ENCODE results near the gene ARL10.
A peak's percentile ranks its signal among the peaks of the same experiment; 100 is the strongest.

The ARL10 gene

DNA sequence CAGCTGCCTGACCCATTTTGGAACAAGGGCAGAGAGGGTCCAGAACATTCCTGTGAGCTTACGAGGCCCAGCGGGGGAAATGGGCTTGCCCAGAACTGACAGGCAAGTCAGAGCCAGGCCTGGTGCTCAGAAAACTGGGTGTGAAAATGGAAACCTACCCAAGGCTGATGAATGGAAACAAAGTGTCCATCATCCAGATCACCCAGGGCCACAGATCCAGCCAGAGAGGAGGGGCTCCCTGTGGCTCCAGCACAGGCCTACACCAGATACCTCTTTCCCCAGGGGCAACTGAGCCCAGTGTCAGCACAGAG lies 47.9 kb downstream of the ARL10 start:
- no peak for DNase-seq

DNA sequence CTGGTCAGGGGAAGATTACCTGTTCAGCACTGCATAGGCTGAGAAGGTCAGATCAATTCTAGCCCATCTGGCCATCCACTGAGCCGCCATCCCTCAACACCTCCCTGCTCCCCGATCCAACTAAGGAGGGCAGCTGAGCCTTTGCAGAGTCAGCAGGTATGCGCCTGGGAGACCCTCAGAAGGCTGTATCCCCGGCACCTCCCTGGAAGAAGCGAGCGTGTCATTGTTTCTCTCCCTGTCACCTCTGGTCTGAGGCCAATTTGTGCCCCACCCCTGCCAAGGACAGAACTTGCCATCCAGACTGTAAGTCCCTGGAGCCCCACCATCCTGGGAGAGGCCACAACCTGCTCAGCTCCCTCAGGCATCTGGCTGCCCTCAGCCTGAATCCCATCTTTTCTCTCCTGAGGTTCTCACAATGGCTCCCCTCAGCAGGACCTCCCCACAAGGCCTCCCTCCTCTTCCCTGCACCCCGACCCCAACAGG lies 48.5 kb downstream of the ARL10 start:
- no peak for DNase-seq

DNA sequence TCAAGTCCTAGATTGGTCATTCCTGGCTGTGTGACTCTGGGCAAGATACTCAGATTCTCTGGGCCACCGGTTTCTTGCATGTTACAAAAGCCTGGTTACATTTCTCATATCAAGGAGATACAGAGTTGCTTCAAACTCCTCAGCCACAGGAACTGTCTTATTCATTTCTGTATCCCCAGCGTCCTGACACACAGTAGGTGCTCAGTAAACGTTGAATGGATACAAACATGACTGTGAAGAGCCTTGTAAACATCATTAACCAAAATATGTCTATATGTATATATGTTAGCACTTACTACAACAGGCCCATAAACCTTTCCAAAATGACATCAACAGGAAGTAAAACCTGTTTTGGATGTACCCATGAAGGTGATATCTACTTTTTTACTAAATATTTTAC lies 49.4 kb downstream of the ARL10 start:
- DNase-seq = no peak

DNA sequence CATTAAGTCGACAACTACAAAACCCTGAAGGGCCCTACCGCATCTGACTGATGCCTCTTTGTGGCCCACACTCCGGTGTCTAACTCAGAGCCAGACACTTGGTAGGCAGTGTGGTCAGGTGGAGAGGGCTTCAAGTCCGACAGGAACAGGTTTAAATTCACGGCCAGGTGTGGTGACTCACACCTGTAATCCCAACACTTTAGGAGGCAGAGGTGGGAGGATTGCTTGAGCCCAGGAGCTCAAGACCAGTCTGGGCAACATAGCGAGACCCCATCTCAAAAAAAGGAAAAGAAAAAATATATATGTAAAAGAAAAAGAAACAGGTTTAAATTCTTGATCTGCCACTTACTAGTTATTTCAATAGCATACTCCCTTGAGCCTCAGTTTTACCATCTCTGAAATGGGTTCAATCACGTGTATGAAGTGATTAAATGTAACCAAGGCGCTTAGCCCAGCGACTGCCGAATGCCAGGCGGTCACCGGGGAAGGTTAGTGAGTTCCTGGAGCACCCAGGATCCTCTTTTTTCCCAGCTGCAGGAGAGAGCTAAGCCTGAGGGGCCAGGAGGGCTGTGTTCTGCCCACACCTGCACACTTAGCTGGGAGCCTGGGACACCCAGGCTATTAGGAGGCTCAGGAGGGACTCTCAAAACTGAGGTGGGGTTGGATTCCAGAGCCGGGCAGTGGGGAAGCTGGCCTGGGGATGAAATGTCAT lies 50.1 kb downstream of the ARL10 start:
- DNase-seq = no peak

DNA sequence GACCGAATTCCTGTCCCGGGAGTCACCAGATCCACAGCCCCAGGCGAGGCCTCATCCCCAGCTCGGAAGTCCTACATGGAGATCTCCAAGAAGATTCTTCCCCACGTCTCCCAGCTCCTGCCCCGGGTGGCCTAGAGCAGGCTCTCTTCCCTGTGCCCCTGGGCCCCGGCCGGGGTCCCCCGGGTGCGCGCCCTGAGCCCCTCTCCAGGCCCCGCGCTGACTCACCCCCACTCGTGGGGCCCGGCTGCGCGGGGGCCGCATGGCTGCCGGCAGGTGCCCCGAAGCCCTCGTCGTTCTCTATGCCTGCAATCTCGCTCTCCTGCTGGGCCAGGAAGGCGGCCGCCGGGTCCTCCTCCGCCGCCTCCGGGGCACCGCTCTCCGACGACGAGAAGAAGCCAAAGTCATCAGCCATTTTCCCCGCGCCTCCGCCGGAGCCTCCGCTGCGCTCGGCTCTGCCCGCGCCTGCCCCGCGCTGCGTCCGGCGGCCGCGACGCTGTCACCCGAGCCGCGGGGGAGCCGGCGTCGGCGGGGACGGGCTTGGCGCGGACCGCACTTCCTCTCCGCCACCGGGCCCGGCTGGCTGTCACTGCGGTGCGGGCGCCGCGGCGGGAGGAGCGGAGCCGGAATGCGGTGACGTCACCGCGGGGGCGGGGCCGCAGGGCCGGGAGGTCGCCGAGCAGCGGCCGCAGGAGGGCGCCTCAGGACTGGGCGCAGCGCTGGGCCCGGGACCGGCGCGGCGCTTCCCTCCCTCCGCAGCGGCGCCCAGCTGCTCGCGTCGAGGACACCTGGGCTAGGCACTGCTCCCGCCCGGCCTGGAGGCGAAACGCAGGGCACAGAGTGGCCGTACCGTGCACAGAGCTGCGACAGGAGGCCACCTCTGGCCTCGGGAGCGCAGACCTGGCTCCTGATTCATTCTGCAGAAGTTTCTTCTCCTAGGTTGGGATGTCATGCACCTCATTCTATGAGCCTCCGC lies 51.0 kb downstream of the ARL10 start, which contains the start of gene CLTB:
TSS of gene CLTB (minus strand) at position 588 of the 973 bp plus-strand sequence. CDS start at position 412, 176 bp downstream.
- DNase-seq = peak; percentile 74

DNA sequence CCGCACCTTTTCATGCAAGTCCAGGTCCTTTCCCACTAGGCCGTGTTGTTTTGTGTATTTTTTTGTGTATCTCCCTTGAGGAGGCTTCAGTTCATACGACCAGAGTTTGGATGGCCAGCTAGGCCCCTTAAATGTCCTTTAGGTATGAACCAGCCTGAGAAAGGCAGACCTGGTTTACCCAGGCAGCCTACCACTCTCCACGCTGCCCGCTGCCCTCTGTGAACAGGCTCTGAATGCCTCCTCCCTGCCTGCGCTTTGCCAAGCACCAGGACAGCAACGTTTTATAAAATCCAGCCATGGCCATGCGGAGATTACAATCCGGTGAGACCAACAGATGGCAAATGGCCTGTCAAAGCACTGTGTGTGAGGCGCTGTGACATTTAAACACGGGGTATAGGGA lies 51.7 kb downstream of the ARL10 start:
- no peak for DNase-seq

DNA sequence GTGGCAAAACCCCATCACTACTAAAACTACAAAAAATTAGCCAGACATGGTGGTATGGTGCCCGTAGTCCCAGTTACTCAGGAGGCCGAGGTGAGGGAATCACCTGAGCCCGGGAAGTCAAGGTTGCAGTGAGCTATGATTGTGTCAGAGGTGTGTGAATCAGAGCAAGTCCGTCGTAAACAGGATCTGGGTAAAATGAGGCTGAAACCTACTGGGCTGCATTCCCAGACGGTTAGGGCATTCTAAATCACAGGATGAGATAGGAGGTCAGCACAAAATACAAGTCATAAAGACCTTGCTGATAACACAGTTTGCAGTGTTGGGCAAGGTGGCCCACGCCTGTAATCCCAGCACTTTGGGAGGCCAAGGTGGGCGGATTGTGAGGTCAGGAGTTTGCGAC lies 53.0 kb downstream of the ARL10 start:
- DNase-seq = no peak

DNA sequence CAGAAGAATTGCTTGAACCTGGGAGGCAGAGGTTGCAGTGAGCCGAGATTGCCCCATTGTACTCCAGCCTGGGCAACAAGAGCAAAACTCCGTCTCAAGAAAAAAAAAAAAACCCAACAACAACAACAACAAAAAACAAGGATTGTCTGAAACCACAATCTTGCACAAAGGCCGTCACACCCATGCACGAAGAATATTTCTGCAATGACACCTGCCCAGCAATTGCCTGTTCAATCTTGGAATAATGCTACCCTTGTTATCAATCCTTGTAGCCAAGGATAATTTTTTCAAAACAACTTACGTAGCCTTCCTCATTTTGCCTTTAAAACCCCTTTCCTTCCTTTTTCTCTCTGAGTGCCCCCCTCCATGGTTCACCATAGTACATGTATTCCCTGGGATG lies 54.8 kb downstream of the ARL10 start:
- no peak for DNase-seq

DNA sequence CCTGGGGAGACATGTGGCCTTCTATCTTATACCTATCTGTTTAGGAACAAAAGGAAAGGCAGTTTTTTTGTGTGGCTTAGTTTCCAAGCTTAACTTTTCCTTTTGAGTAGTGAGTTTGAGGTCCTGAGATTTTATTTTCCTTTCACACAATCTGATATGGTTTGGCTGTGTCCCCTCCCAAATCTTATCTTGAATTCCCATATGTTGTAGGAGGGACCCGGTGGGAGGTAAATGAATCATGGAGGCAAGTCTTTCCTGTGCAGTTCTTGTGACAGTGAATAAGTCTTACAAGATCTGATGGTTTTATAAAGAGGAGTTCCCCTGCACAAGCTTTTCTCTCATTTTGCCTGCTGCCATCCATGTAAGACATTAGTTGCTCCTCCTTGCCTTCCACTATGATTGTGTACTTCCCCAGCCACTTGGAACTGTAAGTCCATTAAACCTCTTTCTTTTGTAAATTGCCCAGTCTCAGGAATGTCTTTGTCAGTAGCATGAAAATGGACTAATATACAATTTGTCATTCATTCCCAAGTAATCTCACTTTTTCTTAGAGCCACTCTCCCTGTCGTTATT lies 55.8 kb downstream of the ARL10 start:
- DNase-seq = no peak

DNA sequence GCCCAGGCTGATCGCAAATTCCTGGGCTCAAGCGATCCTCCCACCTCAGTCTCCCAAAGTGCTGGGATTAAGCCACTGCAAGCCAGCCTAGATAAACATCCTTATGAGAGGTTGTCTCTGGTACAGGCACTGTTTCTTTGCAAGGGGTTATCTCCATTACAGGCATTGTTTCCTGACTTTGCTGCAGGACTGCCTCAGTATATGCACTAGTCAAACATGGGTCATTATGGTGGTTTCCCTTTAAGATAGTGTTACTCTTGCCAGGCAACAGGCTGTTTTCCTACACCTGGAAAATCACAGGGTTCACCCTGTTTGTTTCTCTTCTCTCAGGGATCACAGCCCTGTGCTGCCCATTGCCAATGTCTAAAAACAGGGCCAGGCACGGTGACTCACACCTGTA lies 58.9 kb downstream of the ARL10 start:
- DNase-seq = no peak

DNA sequence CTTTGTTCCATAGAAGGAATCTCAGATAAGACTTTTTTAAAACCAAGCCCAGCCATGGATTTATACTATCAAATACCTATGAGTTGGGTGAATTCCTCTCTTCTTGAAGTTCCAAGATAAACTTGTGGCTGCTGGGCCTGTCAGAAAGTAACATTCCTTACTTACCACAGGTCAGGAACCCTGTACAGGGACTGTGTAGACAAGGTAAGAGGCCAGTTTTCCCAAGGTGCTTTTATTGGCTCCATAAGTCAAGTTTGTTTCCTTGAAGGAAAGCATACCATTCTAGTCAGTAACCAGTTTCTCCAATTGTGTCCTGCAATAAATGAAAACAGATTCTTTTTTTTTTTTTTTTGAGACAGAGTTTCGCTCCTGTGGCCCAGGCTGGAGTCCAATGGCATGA lies 59.9 kb downstream of the ARL10 start:
- DNase-seq = no peak

DNA sequence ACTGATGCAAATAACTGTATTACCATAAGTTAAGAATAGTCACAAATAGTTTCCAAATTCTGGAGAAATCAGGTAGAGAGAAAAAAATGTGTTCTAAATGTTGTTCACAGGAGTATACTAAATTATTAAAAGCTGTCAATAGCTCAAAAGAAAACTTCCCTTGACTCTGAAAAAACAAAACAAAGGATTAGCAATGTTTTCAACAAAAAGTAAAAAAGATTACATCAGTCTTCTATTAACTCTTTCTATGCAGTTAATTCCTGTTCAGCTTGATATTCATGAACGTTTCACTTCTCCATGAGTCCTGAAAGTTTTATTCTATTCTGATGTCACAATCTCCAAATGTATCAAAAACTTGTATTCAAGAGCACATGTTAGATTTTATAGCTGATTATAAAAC lies 60.5 kb downstream of the ARL10 start:
- no peak for DNase-seq

DNA sequence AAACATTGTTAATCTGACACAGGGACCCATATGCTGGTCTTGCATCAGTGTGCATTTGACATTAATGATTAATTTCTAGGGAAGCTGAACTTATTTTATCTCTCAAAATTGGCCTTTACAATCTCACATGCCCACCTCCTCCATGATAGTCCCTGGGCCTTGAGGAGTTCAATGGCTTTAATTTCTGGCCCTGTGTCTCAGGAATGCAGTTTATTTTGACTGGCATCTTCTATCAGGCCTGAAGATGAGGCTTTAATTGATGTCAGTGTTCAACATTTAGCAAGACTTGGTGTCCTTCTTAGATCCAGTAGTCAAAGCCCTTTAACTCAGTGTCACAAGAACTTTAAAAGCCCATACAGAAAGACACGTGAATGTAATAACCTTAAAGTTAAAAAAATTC lies 61.6 kb downstream of the ARL10 start:
- no peak for DNase-seq

DNA sequence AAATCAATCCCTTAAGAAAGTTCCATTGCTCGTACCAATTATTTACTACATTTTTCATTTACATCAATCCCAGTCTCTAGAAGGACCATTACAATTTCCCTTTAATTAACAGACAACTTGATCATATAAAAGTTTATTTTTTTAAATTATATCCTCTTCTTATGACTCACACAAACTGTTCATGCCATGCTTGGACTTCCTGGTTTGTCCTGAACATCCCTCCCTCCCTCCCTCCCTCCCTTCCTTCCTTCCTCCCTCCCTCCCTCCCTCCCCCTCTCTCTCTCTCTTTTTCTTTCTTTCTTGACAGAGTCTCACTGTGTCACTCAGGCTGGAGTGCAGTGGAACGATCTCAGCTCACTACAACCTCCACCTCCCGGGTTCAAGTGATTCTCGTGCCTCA lies 62.7 kb downstream of the ARL10 start:
- no peak for DNase-seq

DNA sequence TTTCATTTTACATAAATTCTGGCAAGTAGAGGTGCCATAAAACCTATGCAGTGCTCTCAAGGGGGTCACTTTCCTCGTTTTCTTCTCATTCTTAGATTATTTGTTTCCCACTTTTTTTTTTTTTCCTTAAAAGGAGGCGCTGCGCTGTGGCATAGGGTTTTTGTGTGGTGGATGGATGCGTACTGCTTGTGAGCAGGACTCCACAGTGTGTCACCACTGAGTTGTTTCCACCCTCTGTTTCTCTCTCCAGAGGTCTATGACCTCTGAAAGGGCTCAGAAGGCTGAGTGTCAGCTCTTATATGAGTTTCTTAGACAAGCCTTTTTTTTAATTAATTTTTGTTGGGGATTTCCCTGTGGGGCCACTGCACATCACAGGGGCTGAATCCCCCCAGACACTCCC lies 64.7 kb downstream of the ARL10 start:
- no peak for DNase-seq

Measured in NK-92 treated with Interleukin-12 subunit alpha and Interleukin-12 subunit beta, amount 100 ng/mL, for 24 hours (cell line).